ENCODE measurements around the gene TASP1. TPM values are rescaled to one million over a fixed set of nuclear protein-coding genes. Genes with fewer than 3 reads are reported as not detected.

The TASP1 gene
- total RNA-seq, 1 experiment from 2014 or later = 19.0 TPM

DNA sequence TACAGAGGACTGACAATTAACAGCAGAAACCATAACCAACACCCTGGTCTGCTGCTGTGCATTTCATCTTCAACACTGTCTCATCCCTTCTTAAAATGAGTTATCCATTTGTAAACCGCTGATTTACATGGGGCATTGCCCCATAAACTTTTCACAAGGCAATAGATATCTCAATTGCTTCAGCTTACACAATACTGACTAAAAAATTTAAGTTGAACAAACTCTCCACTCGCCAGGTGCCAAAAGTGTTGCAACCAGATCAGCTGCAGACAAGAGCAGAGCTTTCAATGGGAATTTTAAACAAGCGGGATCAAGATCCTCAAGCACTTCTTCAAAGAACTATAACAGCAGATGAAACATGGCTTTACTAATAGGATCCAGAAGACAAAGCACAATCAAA lies 183.0 kb downstream of the TASP1 start:
- DNase-seq (ENCODE audit: unreplicated experiment) = peak; percentile 16
- CTCF ChIA-PET = interaction anchor here (0.5 to 4.4 kb wide), 6 partner anchors 13 to 504 kb away, joined by 3 to 41 read pairs (median 3); no protein-coding TSS in a partner anchor
- H3K27me3 Mint-ChIP-seq (ENCODE audit: insufficient read depth, unreplicated experiment) = no peaks in the 10 kb centered on the region
- H3K27ac Mint-ChIP-seq (ENCODE audit: low read depth, unreplicated experiment) = no peak overlapping the region
- H3K9me3 Mint-ChIP-seq (ENCODE audit: unreplicated experiment) = peaks cover 15% of the 10 kb centered on the region
- H3K36me3 Mint-ChIP-seq (ENCODE audit: insufficient read depth, unreplicated experiment) = peaks cover 5% of the 10 kb centered on the region
- H3K4me1 Mint-ChIP-seq (ENCODE audit: insufficient read depth, unreplicated experiment) = peaks cover 8% of the 10 kb centered on the region
- POLR2A ChIA-PET = interaction anchor here (0.6 to 1.6 kb wide), 2 partner anchors 11 to 43 kb away, joined by 3 to 7 read pairs; no protein-coding TSS in a partner anchor
- no peak overlapping the region for H3K4me3 Mint-ChIP-seq (ENCODE audit: unreplicated experiment)
- intact Hi-C loops (cut with micrococcal nuclease) = loop anchor here (10.0 kb wide), 1 partner anchor 341 kb away; no protein-coding TSS in a partner anchor
- TF ChIP-seq, protein P1, sequence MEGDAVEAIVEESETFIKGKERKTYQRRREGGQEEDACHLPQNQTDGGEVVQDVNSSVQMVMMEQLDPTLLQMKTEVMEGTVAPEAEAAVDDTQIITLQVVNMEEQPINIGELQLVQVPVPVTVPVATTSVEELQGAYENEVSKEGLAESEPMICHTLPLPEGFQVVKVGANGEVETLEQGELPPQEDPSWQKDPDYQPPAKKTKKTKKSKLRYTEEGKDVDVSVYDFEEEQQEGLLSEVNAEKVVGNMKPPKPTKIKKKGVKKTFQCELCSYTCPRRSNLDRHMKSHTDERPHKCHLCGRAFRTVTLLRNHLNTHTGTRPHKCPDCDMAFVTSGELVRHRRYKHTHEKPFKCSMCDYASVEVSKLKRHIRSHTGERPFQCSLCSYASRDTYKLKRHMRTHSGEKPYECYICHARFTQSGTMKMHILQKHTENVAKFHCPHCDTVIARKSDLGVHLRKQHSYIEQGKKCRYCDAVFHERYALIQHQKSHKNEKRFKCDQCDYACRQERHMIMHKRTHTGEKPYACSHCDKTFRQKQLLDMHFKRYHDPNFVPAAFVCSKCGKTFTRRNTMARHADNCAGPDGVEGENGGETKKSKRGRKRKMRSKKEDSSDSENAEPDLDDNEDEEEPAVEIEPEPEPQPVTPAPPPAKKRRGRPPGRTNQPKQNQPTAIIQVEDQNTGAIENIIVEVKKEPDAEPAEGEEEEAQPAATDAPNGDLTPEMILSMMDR (IDR thresholded peaks at IDR 0.05; ENCODE audit: unreplicated experiment) = no peak
- no TSS peak for BruUV-seq (replicated peaks)

GRCh38 chr20:13453367-13453766 lies 185.4 kb downstream of the TASP1 start:
- ChIA-PET CTCF (interaction anchor here (0.6 to 3.4 kb wide), 3 partner anchors 44 to 104 kb away, joined by 4 to 21 read pairs (median 5); no protein-coding TSS in a partner anchor), POLR2A (no interaction called here)
- Mint-ChIP-seq H3K4me1 (ENCODE audit: insufficient read depth, unreplicated experiment) (peaks cover 8% of the 10 kb centered on the region), H3K27me3 (ENCODE audit: insufficient read depth, unreplicated experiment) (no peaks in the 10 kb centered on the region), H3K36me3 (ENCODE audit: insufficient read depth, unreplicated experiment) (peaks cover 5% of the 10 kb centered on the region), H3K9me3 (ENCODE audit: unreplicated experiment) (peaks cover 15% of the 10 kb centered on the region), H3K27ac (ENCODE audit: low read depth, unreplicated experiment) (no peak overlapping the region), H3K4me3 (ENCODE audit: unreplicated experiment) (no peak overlapping the region)
- DNase-seq (ENCODE audit: unreplicated experiment) = no peak
- BruUV-seq (replicated peaks) = no TSS peak
- TF ChIP-seq, protein P1 (IDR thresholded peaks at IDR 0.05; ENCODE audit: unreplicated experiment) = no peak
- intact Hi-C loops (cut with micrococcal nuclease) = loop anchor here (10.0 kb wide), 1 partner anchor 339 kb away; no protein-coding TSS in a partner anchor

- no peaks in the 10 kb centered on the region for H3K27me3 Mint-ChIP-seq (ENCODE audit: insufficient read depth, unreplicated experiment)
- peaks cover 5% of the 10 kb centered on the region for H3K36me3 Mint-ChIP-seq (ENCODE audit: insufficient read depth, unreplicated experiment)
- TF ChIP-seq, protein P1 (IDR thresholded peaks at IDR 0.05; ENCODE audit: unreplicated experiment) = no peak
- ChIA-PET POLR2A (interaction anchor here (1.2 kb wide), 1 partner anchor 40 kb away, joined by 3 read pairs; no protein-coding TSS in a partner anchor), CTCF (interaction anchor here (1.2 to 3.4 kb wide), 2 partner anchors 44 to 95 kb away, joined by 5 to 21 read pairs; no protein-coding TSS in a partner anchor)
- no peak overlapping the region for H3K4me3 Mint-ChIP-seq (ENCODE audit: unreplicated experiment)
- H3K4me1 Mint-ChIP-seq (ENCODE audit: insufficient read depth, unreplicated experiment) = peaks cover 8% of the 10 kb centered on the region
- intact Hi-C loops (cut with micrococcal nuclease) = loop anchor here (10.0 kb wide), 1 partner anchor 338 kb away; no protein-coding TSS in a partner anchor
- no TSS peak for BruUV-seq (replicated peaks)
- peaks cover 15% of the 10 kb centered on the region for H3K9me3 Mint-ChIP-seq (ENCODE audit: unreplicated experiment)
- no peak overlapping the region for H3K27ac Mint-ChIP-seq (ENCODE audit: low read depth, unreplicated experiment)
- no peak for DNase-seq (ENCODE audit: unreplicated experiment)
Measured at GRCh38 chr20:13452470-13453124, 186.1 kb downstream of the TASP1 start.

DNA sequence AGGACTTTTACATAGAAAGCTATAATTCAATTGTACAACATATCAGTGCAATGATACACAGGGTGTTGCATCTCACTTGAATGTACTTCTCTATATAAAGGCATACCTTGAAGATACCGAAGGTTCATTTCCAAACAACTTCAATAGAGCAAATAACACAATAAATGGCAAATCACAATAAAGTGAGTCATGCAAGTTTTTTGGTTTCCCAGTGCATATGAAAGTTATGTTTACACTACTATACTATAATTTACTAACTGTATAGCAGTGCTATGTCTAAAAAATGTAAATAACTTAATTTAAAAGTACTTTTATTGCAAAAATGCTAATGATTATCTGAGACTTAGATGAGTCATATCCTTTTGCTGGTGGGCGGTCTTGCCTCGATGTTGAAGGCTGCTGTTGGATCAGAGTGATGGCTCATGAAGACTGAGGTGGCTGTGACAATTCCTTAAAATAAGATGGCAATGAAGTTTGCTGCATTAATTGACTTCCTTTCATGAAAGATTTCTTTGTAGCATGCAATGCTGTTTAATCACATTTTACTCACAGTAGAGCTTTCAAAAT lies 188.8 kb downstream of the TASP1 start:
- intact Hi-C loops (cut with micrococcal nuclease) = loop anchor here (10.0 kb wide), 1 partner anchor 335 kb away; no protein-coding TSS in a partner anchor
- no peak overlapping the region for H3K4me3 Mint-ChIP-seq (ENCODE audit: unreplicated experiment)
- POLR2A ChIA-PET = no interaction called here
- TF ChIP-seq, protein P1 (IDR thresholded peaks at IDR 0.05; ENCODE audit: unreplicated experiment) = no peak
- peaks cover 15% of the 10 kb centered on the region for H3K9me3 Mint-ChIP-seq (ENCODE audit: unreplicated experiment)
- peaks cover 5% of the 10 kb centered on the region for H3K36me3 Mint-ChIP-seq (ENCODE audit: insufficient read depth, unreplicated experiment)
- BruUV-seq (replicated peaks) = no TSS peak
- CTCF ChIA-PET = interaction anchor here (0.6 to 3.4 kb wide), 5 partner anchors 9 to 331 kb away, joined by 3 to 21 read pairs (median 3); no protein-coding TSS in a partner anchor
- no peak for DNase-seq (ENCODE audit: unreplicated experiment)
- no peaks in the 10 kb centered on the region for H3K27me3 Mint-ChIP-seq (ENCODE audit: insufficient read depth, unreplicated experiment)
- H3K4me1 Mint-ChIP-seq (ENCODE audit: insufficient read depth, unreplicated experiment) = no peaks in the 10 kb centered on the region
- no peak overlapping the region for H3K27ac Mint-ChIP-seq (ENCODE audit: low read depth, unreplicated experiment)
